ENCODE measurements around the gene OCEL1.

The OCEL1 gene

DNA sequence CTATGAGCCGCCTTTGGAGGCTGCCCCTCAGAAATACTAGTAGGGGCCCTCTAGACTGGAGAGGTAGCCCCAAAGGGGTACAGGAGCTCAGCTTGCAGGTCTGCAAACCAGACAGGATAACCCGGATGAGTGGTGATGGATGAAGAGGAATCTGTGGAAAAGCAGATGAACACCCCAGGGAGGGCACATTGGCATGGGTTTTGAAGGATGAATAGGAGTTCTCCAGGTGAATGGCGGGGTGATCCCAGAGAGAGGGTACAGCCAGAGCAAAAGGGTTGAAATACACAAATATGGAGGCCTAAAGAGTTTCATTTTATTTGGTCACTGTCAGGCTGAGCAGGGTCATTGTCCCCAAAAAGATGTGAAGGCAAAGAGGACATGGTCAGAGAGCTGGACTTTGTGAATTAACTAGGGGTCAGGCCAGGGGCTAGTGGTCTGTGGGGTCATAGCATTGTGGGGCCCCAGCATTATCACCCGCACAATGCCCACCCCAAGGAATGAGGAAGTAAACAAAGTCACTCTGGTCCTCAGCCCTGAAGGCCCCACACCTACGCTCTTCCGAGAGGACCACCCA lies 14.9 kb downstream of the OCEL1 start:
- DNase-seq = no peak

DNA sequence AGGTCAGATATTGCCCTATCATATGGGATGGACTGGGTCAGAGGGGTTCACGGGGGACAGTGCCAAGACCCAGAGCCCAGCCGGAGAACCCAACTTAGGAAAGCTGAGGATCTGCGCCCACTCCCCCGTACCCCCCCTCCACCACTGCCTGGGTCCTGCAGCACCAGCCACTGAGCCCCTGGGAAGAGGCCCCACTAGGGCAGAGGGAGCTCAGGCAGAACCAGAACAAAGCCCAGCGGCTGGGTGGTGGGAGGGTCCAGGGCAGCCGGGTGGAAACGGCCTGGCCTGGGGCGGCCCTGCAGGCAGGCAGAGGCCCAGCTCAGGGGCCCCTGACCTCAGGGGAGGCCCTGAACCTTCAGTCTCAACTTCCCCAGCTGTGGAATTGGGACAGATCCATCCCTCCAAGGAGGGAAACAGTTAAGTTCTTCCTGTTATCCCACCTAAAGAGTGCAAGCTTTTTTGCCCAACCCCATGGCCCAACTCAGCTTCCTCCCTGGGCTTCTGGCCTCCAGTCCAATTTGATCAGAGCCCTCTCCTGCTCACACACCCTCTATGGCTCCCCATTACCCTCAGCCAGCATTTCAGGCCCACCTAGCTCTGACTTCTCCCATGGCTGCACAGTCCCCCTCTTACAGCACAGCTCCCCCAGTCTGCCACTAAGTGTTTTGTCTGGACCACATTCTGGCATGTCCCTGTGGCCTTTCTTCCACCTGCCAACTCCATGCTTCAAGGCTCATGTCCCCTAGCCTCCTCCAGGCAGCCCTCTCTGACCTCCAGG lies 16.6 kb downstream of the OCEL1 start:
- no peak for DNase-seq

DNA sequence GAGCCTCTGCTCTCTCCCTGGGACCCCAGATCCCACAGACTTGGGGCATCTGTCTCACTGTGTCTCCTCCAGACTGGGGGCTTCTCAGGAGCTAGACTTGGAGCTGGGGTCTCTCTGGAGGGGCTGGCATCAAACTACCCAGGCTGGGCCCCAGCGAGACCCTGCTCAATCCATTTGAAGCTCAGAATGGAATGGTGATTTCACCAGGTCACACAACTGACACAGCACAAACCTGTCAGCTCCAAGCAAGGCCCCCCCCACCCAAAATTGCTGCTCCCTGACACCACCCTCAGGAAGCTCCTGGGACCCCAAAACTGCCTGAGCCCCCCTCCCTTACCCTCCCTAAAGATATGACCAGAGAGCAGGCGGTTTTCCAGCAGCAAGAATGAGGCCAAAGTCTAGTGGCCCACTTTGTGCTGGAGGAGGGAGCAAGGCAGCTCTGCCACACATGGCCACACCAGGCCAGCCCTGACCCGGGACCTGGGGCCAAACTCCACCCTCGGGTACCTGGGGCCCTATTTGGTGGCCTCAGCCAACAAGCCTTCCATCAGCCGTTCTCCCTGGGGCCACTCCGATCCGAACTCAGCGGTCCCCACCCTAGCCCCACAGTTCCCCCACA lies 17.3 kb downstream of the OCEL1 start:
- DNase-seq = no peak

DNA sequence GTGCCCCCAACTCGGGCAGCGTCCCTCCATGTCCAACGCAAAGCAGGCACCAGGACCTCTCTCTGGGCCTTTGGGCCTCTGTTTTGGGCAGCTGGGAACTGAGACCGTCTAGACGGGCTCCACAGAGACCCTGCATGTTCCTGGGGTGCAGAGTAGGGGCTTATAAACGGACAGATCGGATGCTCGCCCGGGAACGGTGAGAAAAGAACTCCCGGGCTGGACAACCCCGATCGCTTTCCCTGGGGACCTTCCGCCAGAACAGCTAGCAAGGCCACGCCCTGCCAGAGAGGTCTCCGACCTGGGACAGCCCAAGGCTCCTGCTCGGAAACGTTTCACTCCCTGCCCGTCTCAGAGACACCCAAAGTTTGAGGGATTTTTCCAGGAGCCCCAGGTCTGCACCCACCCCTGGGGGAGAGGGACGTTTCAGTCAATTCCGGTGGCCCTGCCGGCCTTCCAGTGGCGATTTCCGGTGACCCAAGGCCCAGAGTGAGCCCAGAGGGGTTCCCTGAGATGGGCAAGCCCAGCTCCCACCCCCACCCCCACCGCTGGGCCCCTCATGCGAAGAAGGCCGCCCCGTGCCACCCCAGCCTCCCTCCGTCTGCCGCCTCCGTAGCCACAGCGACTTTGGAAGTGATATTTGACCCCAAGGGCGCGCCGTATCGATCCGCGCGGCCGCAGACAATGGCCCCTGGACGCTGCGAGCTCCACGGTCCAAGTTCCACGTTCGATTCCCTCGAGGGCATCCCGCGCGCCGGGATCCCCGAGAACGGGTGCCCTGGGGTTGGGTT lies 18.0 kb downstream of the OCEL1 start:
- DNase-seq = no peak

DNA sequence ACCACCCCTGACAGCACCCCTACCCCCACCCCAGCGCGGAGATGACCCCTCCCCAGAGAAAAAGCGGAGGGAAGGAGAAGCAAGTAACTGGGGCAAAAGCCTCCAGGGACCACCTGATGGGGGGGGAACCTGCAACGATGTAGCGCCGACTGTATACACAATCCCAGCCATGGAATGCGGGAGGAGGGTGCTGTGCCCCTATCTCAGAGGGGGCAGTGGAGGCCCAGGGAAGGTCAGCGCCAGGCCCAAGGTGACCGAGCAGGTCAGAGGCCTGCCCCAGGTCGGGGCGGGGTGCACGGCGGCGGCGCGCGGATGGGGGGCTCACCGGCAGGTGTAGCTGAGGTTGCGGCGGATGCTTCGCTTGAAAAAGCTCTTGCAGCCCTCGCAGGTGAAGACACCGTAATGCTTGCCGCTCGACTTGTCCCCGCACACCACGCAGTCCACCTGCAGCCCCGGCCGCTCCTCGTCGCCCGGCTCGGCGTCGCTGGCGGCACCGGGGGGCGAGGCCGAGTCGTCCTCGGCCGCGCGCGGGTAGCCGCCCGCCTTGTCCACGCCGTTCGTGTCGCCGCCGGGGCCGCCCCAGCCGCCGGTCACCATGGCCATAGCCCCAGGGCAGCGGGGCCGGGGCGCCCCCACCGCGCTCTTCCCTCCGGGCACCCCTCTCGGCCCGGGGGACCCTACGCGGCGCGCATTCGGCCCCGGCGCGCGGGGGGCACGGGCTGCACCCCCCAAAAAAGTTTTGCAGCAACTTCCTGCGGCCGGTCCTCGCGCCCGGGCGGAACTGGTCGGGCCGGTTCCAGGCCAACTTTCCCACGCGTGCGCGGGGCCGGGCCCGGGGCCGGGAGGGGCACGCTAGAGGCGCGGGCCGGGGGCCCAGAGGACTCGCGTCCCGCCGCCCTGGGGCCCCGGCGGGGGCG lies 18.9 kb downstream of the OCEL1 start:
- no peak for DNase-seq

DNA sequence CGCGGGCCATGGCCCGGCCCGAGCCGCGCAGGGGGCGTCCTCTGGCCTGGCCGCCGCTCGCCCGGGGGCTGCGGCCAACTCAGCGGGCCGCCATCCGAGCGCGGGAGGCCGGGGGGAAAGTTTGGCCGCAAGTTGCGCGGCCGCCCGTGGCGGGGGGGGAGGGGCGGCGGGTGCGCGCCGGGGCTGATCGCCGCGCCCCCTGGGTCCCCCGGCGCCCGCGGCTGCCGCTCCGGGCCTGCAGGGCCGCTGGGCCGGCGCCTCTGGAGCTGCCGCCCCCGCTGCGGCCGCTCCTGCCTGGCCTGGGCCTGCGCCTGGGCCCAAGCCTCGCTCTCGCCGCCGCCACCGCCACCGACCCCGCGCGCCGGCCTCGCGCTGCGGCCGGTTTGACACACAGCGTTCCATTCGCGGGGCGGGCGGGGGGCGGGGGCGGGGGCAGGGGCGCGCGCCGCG lies 19.5 kb downstream of the OCEL1 start, which contains the start of gene NR2F6:
Gene NR2F6, minus strand, starts transcription at position 385 of the 450 bp plus-strand sequence. CDS start 699 bp downstream, outside the sequence.
- no peak for DNase-seq

DNA sequence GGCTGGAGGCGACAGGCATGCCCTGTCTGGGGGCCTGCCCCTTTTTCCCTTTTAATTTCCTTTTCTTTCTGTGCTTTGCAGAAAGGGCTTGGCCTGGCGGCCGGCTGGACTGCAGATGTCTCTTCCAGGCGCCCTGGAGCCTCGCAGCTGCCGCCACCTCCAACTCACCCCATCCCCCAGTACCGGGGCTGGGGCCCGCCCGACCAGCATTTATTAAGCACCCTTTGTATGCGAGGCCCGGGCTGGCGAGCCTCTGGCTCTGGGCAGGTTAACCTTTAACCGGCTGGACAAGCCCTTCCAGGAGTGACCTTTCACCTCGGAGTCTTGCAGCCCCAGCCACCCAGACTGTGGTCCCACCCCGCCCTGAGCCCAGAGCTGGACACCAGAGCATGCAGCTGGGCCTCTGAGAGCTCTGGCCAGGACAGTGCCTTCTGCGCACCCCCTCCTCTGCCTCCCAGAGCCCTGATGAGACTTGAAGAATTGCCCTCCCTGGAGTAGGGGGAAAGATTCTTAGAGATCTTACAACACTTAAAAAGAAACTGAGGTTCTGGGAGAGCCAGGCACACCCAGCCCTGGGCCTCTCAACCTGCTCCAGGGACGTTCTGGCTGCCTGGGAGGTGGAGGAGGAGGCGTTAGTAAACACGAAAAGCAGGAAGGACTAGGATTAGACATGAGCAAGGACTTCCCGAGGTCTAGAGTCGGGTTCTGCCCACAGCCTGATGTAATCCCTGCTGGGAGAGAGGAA lies 20.8 kb downstream of the OCEL1 start:
- no peak for DNase-seq

DNA sequence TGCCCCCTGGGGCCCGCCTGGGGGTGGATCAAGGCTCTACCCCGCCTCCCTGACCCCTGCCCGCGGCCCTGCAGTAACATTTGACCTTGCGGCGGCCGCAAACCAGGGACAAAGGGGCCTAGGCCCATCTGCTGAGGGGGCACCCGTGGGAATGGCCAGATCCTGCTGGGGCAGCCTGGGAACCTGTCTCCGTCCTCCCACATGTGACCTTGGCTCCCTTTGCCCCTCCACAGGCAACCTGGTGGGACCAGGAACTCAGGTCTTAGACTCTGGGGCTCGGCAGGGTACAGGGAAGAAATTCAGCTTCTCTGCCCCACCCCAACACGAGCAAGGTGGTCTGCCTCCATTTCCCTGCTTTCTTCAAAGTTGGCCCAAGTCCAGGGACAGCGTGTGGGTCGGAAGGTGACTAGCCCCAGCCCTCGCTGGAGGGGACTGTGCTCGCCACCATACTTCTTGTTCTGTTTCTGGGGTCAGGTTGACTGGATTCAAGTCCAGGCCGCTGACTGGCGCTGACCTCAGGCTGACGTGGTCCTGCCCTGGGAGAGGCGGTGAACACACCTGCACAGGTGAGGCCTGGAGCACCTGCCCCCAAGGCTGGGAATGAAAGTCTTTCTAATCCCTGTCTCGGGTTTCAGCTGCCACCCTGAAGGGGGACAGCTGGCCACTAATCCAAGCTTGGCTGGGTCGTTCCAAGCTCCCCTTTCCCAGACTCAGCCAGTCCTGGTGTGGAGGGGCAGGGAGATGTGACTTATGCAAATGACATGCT lies 22.2 kb downstream of the OCEL1 start:
- no peak for DNase-seq

DNA sequence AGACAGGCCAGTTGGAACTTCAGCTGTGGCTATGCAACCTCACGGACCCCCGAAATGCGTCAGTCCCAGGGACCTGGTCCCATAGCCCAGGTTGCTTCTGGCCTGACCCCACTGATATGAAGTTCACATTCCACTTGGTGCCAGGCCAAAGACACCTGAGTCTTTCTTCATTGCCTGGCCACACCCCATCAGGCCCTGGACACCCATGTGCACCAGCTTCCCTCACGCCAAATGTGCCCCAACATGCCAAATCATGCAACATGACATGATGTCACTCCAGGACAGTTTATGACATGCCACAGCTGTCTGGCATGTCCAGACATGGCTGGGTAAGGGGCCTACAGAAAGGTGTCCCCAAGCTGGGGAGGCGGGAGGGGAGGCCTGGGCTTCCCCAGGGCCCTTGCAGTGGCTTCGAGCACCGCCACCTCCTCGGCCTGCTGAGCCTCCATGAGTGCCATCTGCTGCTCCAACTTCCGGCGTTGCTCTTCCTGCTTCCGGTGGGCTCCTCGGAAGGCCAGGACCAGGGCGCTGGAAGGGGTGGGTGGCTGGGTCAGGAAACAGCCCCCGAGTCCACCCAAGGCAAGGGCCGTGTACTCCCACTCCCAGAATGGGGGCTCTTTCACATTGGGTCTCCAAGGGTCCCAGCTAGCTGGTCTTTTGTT lies 24.0 kb downstream of the OCEL1 start:
- DNase-seq = no peak

DNA sequence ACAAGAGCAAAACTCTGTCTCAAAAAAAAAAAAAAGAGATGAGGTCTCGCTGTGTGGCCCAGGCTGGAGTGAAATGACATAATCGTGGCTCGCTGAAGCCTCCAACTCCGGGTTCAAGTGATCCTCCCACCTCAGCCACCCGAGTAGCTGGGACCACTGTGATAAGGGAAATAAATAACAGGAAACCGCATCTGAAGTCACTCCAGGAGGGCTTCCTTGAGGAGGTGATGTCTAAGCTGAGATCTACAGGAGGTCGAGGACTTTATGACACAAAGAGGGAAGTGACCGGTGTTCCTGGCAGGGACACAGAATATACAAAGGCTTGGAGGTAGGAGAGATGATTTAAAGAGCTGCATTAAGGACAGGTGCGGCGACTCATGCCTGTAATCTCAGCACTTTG lies 28.6 kb downstream of the OCEL1 start:
- no peak for DNase-seq

DNA sequence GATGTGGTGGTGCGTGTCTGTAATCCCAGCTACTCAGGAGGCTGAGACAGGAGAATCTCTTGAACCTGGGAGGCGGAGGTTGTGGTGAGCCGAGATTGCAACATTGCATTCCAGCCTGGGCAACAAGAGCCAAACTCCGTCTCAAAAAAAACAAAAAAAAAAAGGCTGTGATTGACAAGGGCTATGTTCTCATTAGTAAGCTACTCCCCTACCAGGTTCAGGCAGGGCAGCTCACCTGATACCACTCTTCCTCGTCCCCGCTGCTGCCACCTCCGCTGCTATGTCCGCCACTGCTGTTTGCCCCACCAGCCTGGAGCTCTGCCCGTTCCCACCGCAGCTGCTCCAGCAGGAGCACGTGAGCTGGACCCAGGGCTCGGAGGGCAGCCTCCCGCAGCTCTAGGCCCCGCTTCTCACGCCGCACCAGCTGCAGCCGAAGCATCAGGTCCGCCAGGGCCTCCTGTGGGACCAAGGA lies 29.2 kb downstream of the OCEL1 start:
- DNase-seq = no peak

DNA sequence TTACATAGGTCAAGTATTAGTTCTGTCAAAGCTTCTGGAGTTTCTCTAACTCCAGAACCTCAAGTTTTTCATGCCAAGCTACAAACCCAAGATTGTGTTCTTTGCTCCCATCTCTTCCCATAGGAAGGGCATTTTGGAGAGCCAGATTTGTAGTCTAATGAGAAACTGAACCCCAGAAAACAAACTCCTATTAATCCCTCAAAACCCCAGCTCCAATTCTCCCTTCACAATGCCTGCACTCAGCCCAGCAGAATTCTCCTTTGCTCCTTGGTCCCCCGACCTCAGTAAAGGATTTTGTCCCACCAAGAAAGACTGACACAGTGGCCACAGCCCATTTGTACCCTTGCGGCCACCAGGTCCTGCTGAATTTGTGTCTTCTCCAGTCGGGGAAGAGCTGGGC lies 30.1 kb downstream of the OCEL1 start:
- no peak for DNase-seq

DNA sequence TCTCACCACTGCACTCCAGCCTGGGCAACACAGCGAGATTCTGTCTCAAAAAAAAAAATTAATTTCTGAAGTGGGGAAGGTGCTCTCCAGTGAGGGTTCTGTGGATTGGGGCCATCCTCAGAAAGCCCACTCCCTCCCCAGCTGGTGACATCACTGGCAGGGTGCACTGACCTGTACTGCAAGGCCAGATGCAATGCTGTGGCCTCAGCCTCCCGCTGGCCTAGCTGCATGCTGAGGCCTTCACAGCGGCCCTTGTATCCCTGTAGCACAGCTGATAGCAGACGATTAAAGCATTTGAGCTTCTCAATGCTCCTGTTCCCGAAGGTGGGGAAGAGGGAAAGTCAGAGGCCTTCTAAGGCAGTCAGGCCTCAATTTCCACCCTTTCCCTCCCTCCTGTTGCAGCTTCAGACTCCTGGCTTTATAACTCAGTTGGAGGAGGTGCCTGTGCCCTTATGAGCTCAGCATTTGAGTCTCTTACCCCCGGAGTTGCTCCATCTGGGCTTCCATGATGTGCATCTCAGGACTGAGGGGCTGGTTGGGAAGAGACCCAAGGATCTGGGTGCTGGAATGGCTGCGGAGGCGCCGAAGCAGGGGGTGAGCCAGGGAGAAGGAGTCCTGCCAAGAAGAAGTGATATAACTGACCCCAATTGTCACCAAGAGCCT lies 33.2 kb downstream of the OCEL1 start:
- DNase-seq = no peak

DNA sequence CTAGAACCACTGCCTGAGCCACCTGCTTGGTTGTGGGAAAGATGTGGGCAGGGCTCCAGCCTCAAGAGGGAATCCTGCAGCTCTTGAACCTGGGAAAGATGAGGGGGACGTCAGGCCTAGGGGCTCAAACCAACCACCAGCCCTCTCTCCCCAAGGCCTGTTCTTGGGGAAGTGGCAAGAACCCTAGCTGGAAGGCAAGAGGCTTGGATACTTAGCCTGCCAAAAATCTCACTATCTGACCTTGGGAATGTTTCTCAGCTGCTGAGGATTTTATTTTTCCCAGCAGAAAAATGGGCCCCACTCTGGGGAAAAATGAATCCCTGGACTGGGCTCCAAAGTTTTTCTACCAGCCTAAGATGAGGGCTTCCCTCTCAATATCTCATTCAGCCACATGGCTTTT lies 33.9 kb downstream of the OCEL1 start:
- no peak for DNase-seq

DNA sequence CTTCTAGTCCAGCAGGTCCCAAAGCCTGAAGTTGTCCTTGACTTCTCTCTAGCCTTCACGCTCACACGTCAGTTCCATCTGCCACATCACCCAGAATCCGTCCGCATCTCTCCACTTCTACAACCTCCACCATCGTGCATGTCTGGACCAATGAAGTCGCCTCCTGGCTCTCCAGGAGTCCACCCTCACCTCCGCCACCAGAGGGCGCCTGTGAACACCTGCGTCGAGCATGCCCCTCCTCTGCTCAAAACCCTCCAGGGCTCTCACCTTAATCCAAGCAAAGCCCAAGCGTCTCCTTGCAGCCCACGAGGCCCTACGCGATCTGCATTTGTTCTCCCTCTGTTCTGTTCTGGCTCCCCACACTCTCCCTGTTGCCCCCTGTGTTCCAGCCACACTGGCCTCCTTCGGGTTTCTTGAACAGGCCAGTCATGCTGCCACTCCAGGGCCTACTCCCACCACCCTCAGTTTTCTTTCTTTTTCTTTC lies 34.9 kb downstream of the OCEL1 start:
- DNase-seq = peak; percentile 82 to 88 (median 85)

DNA sequence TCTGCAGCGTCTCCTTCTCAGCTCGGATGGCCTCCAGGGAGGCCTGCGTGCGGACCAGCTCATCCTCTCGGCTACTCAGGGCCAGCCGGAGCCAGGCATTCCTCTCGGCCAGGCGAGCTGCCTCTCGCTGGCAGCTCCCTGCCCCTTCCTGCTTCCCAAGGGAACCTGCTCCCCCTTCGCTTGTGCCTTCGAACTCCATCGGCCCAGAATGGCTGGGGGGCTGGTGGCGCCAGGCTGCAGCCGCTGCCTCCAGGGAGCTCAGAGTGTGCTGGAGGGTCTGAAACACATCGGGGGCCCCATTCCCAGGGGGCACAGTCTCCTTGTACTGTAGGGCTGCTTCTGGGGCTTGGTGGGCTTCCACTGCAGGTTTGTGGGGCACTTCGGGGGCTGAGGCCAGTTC lies 36.5 kb downstream of the OCEL1 start:
- DNase-seq = no peak

DNA sequence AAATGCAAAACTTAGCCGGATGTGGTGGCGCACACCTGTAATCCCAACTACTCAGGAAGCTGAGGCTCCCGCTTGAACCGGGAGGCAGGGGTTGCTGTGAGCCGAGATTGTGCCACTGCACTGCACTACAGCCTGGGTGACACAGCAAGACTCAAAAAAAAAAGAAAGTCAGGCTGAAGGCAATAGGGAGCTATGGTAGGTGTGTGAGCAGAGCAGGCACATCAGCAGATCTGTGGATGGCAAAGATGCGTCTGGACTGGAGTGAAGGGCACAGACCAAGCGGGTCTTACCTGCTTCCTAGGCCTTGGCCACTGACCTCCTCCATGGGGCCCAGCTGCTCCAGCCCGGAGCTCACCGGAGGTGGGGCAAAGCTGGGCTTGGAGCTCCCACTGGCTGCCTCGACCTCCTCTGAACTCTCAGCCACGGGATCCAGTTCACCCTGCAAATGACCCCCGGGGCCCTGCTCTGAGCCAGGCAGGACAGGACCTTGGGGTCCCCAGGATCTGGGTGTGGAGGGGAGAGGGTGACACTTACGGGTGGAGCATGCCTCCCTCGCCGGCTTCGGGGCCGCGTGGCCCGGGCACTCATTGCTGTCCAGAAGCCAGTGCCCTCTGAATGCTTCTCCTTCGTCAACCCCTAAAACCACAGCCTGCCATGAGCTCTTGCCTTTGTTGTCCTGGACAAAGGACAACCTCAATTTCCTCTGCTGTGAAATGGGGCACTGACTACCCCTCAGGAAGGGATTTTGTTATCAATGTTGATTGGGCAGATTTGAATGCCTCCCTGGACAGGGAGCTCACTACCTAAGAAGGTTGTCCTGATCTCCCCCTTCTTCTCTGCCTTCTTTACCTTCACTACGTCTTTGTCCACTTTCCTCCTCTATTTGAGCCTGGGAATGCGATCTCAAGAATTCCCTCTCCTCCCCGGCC lies 38.0 kb downstream of the OCEL1 start:
- DNase-seq = no peak

DNA sequence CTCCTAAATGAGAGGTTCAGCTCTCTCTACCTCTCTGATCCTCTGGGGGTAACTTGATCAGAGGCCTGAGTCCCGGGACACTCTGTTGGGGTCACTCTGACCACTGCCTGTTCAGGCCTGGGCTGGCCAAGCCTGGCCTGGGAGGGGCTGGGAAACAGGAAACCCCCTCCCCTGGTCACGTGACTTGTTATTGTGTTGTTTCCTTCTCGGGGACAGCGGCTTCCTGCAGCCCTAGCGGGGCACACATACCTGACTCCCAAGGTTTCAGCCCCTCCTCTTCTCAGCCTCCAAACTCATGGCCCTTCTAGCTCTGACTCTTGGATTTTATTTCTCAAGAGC lies 38.6 kb downstream of the OCEL1 start, which contains the start of gene USHBP1:
Gene USHBP1, minus strand, starts transcription at position 105 of the 339 bp plus-strand sequence. CDS start 446 bp downstream, outside the sequence.
- no peak for DNase-seq
